Measurements from ENCODE around the gene ACTBL2. TPM values are rescaled to one million over a fixed set of nuclear protein-coding genes. Genes with fewer than 3 reads are reported as not detected.

Gene ACTBL2
- total and polyA plus RNA-seq, 2 of the 13 experiments (the other 11 are each of a cell fraction or from before 2014, with no cell fraction given): not detected

- no peak for FAIRE-seq
- no peak for DNase-seq (ENCODE audit: low spot score)
- Histone ChIP-seq H3K9ac (ENCODE audit: insufficient read depth, low read depth, low read length) (no peak overlapping the region), H3K27me3 (ENCODE audit: control insufficient read depth in 1 of 2, insufficient read depth in 2 of 2, low read length in 2 of 2) (no peaks in the 10 kb centered on the region), H3K4me1 (ENCODE audit: insufficient read depth, low read length) (no peaks in the 10 kb centered on the region), H3K79me2 (ENCODE audit: insufficient read depth, low read length) (no peaks in the 10 kb centered on the region), H3K36me3 (replicated peaks in 1 of 2; ENCODE audit: control insufficient read depth in 1 of 2, insufficient read depth in 2 of 2, low read length in 2 of 2) (no peaks in the 10 kb centered on the region), H3K4me3 (replicated peaks in 1 of 3; ENCODE audit: insufficient read depth in 1 of 3, low read depth in 2 of 3, low read length in 3 of 3) (no peak overlapping the region), H3K9me3 (ENCODE audit: low read length) (no peaks in the 10 kb centered on the region), H3K4me2 (ENCODE audit: low read depth, low read length) (no peak overlapping the region), H4K20me1 (ENCODE audit: insufficient read depth, low read length) (no peaks in the 10 kb centered on the region), H2AFZ (ENCODE audit: low read length) (no peak overlapping the region), H3K27ac (ENCODE audit: extremely low read length, insufficient read depth, low read length) (no peak overlapping the region)
- no peak for ATAC-seq
- TF ChIP-seq ZNF75D (CRISPR knock-in tag; IDR thresholded peaks at IDR 0.05; ENCODE audit: borderline replicate concordance) (no peak), ZNF577 (CRISPR knock-in tag; IDR thresholded peaks at IDR 0.05; ENCODE audit: borderline replicate concordance, low read depth) (no peak), ZBTB26 (CRISPR knock-in tag; IDR thresholded peaks at IDR 0.05; ENCODE audit: borderline replicate concordance) (no peak), MAFG (CRISPR knock-in tag; IDR thresholded peaks at IDR 0.05) (no peak), FOXK1 (CRISPR knock-in tag; IDR thresholded peaks at IDR 0.05; ENCODE audit: borderline replicate concordance, low read depth) (no peak)
- in situ Hi-C loops (cut with HindIII; ENCODE audit: extremely low pct_ligation_motif_present, low pct_unique_long_range_greater_than_20kb) (no loop called here), intact Hi-C loops (cut with micrococcal nuclease; ENCODE audit: unreplicated experiment) (no loop called here)
- no TSS peak for BruUV-seq (replicated peaks)
- POLR2A ChIA-PET: no interaction called here
- CTCF ChIA-PET (ENCODE audit: low intra/inter-chr PET ratio, low total read pairs): no interaction called here
- 25% methylated on average over 4 of the region's 4 CpGs for WGBS (ENCODE audit: low lambda C conversion rate)
Measured at GRCh38 chr5:57527870-57528269, 45.3 kb upstream of the ACTBL2 start.

GRCh38 chr5:57524348-57525060 is 41.9 kb upstream of the ACTBL2 start:
- in situ Hi-C loops (cut with HindIII; ENCODE audit: extremely low pct_ligation_motif_present, low pct_unique_long_range_greater_than_20kb) (loop anchor here (25.0 kb wide), 1 partner anchor 938 kb away; the partner anchor contains the start of gene PLK2), intact Hi-C loops (cut with micrococcal nuclease; ENCODE audit: unreplicated experiment) (no loop called here)
- TF ChIP-seq ZNF367 (CRISPR knock-in tag; IDR thresholded peaks at IDR 0.05; ENCODE audit: borderline replicate concordance): no peak
- TF ChIP-seq TEF (CRISPR knock-in tag; IDR thresholded peaks at IDR 0.05): no peak
- no peak for TF ChIP-seq EP300 (IDR thresholded peaks at IDR 0.05; ENCODE audit: low read depth in 2 of 2, low read length in 2 of 2)
- no peak for TF ChIP-seq EP300 (CRISPR knock-in tag; IDR thresholded peaks at IDR 0.05; ENCODE audit: borderline replicate concordance)
- no peak for TF ChIP-seq CENPBD1 (CRISPR knock-in tag; IDR thresholded peaks at IDR 0.05; ENCODE audit: borderline replicate concordance, low read depth)
- TF ChIP-seq ZNF260 (CRISPR knock-in tag; IDR thresholded peaks at IDR 0.05; ENCODE audit: borderline replicate concordance, low read depth): no peak
- TF ChIP-seq NR2C2 (CRISPR knock-in tag; IDR thresholded peaks at IDR 0.05; ENCODE audit: borderline replicate concordance): no peak
- no peak for TF ChIP-seq GATAD1 (CRISPR knock-in tag; IDR thresholded peaks at IDR 0.05)
- no peak for TF ChIP-seq ZNF570 (CRISPR knock-in tag; IDR thresholded peaks at IDR 0.05; ENCODE audit: borderline replicate concordance)
- no peak for TF ChIP-seq ZBTB3 (CRISPR knock-in tag; IDR thresholded peaks at IDR 0.05; ENCODE audit: borderline replicate concordance, low read depth)
- no peak for TF ChIP-seq ZNF3 (CRISPR knock-in tag; IDR thresholded peaks at IDR 0.05)
- TF ChIP-seq ZSCAN12 (CRISPR knock-in tag; IDR thresholded peaks at IDR 0.05): no peak
- no peak for DNase-seq (ENCODE audit: low spot score)
- Histone ChIP-seq H2AFZ (ENCODE audit: low read length) (no peak overlapping the region), H3K4me1 (ENCODE audit: insufficient read depth, low read length) (no peaks in the 10 kb centered on the region), H3K36me3 (replicated peaks in 1 of 2; ENCODE audit: control insufficient read depth in 1 of 2, insufficient read depth in 2 of 2, low read length in 2 of 2) (no peaks in the 10 kb centered on the region), H3K27ac (ENCODE audit: extremely low read length, insufficient read depth, low read length) (no peak overlapping the region), H3K27me3 (ENCODE audit: control insufficient read depth in 1 of 2, insufficient read depth in 2 of 2, low read length in 2 of 2) (no peaks in the 10 kb centered on the region), H3K9me3 (ENCODE audit: low read length) (no peaks in the 10 kb centered on the region), H3K4me2 (ENCODE audit: low read depth, low read length) (no peak overlapping the region), H3K9ac (ENCODE audit: insufficient read depth, low read depth, low read length) (no peak overlapping the region), H3K79me2 (ENCODE audit: insufficient read depth, low read length) (no peaks in the 10 kb centered on the region), H3K4me3 (replicated peaks in 1 of 3; ENCODE audit: insufficient read depth in 1 of 3, low read depth in 2 of 3, low read length in 3 of 3) (no peak overlapping the region), H4K20me1 (ENCODE audit: insufficient read depth, low read length) (no peaks in the 10 kb centered on the region)
- no peak for FAIRE-seq
- CTCF ChIA-PET (ENCODE audit: low intra/inter-chr PET ratio, low total read pairs): no interaction called here
- 6% methylated on average over 6 of the region's 6 CpGs for WGBS (ENCODE audit: low lambda C conversion rate)
- no peak for ATAC-seq
- no TSS peak for BruUV-seq (replicated peaks)
- POLR2A ChIA-PET: no interaction called here

Measured in HepG2 (cell line).